Measurements from ENCODE around the gene ADCYAP1R1. TPM values are rescaled to one million over a fixed set of nuclear protein-coding genes. Genes with fewer than 3 reads are reported as not detected.
"Not testable (repeated sequence)": the region's sequence is repeated elsewhere in the genome, so short reads cannot be mapped to it uniquely, and the experiment has no call there.

Gene ADCYAP1R1
- polyA plus RNA-seq, 5 donors: 0.61 to 2.5 (median 1.5) TPM

- peak; percentile 65 to 79 for DNase-seq
These were observed 82.4 kb downstream of the ADCYAP1R1 start for GRCh38 chr7:31134246-31135188.

GRCh38 chr7:31137234-31137633, 85.1 kb downstream of the ADCYAP1R1 start:
- DNase-seq: no peak

GRCh38 chr7:31145339-31145738, 93.2 kb downstream of the ADCYAP1R1 start:
- no peak for DNase-seq

- no peak for DNase-seq
These were observed 93.9 kb downstream of the ADCYAP1R1 start for GRCh38 chr7:31146030-31146429.

DNA sequence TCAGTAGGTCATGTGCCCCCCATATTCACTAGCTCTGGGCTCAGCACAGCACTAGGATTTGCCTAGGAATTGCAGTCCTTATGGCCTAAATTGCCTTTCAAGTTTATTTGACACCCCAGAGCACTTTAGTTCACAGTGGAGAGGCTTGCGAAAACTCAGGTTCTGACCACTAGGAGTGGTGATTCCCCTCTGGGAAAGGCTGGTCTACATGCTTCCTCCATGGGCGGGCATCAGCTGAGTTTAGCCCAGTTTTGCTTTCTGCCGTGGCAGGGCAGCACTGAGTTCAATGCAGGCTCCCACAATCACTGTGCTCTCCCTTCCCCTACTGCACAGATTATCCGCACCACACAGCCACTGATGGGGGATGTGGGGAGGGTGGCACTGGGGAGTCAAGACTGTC, 94.4 kb downstream of the ADCYAP1R1 start:
- no peak for DNase-seq

- DNase-seq: no peak
These were observed 99.7 kb downstream of the ADCYAP1R1 start for GRCh38 chr7:31151849-31152248.

- not testable (repeated sequence) for DNase-seq
These were observed 101.2 kb downstream of the ADCYAP1R1 start for GRCh38 chr7:31153318-31153717.

GRCh38 chr7:31160941-31161340, 108.8 kb downstream of the ADCYAP1R1 start:
- DNase-seq: no peak

Other genes starting within 250 kb of the ADCYAP1R1 start
- gene AQP1, start 140.5 kb upstream of the ADCYAP1R1 start, polyA plus RNA-seq (ENCODE audit: insufficient read depth in 1 of 5, insufficient read length in 5 of 5, low replicate concordance in 1 of 5): 100 to 1,000 TPM in 4 of 5 donors, 10 to 100 TPM in 1; 82.4 to 310 (median 157) TPM
- gene GHRHR, start 88.4 kb upstream of the ADCYAP1R1 start, polyA plus RNA-seq (ENCODE audit: insufficient read depth in 1 of 5, insufficient read length in 5 of 5, low replicate concordance in 1 of 5): under 1 TPM in 1 of 5 donors, not detected in 4; 0.52 TPM

All from right lung (tissue), 5 donors.